ENCODE results near the gene PTPRM.

PTPRM gene

DNA sequence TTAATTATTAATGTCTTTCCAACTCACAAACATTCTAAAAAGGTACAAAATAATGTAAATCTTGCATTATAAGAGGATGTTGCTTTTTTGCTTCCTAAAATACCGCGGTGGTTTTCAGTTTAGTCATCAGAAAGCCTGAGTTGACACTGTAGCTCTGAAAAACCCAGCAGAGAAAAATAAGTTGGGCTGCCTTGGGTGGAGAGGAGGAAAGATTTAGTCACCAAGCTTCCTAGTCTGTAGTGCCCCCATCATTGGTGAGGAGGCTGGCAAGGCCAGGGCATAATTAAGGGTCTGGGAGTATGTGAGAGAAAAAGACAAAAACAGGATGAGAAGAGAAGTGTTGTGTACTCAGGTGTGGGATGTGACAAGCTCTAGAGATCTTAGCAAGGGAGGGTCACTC, 5.7 kb downstream of the PTPRM start:
- H3F3A ChIP-seq (ENCODE audit: insufficient read depth), result no peaks in the 10 kb centered on the region
- H3K36me3 ChIP-seq (ENCODE audit: low read length), result no peaks in the 10 kb centered on the region
- H3K9me3 ChIP-seq (ENCODE audit: insufficient read depth, low read length), result no peaks in the 10 kb centered on the region
- no peak overlapping the region for H3K9ac ChIP-seq (ENCODE audit: low read length)
- TF ChIP-seq EZH2phosphoT487 (conservative IDR thresholded peaks at IDR 0.05; ENCODE audit: low read length), result no peak
- TF ChIP-seq, protein P1, sequence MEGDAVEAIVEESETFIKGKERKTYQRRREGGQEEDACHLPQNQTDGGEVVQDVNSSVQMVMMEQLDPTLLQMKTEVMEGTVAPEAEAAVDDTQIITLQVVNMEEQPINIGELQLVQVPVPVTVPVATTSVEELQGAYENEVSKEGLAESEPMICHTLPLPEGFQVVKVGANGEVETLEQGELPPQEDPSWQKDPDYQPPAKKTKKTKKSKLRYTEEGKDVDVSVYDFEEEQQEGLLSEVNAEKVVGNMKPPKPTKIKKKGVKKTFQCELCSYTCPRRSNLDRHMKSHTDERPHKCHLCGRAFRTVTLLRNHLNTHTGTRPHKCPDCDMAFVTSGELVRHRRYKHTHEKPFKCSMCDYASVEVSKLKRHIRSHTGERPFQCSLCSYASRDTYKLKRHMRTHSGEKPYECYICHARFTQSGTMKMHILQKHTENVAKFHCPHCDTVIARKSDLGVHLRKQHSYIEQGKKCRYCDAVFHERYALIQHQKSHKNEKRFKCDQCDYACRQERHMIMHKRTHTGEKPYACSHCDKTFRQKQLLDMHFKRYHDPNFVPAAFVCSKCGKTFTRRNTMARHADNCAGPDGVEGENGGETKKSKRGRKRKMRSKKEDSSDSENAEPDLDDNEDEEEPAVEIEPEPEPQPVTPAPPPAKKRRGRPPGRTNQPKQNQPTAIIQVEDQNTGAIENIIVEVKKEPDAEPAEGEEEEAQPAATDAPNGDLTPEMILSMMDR (IDR thresholded peaks at IDR 0.05; ENCODE audit: insufficient read depth, low read length, poor library complexity, severe bottlenecking), result no peak
- no peaks in the 10 kb centered on the region for H3K79me2 ChIP-seq (ENCODE audit: insufficient read depth, low read length)
- no peaks in the 10 kb centered on the region for H3K27me3 ChIP-seq (ENCODE audit: low read length)
- no peak overlapping the region for H3K27ac ChIP-seq (ENCODE audit: low read depth, low read length)
- H2AFZ ChIP-seq (ENCODE audit: low read depth, low read length, severe bottlenecking), result no peak overlapping the region
- no peak overlapping the region for H3K4me3 ChIP-seq (ENCODE audit: insufficient read depth, low read length, poor library complexity, severe bottlenecking)
- no peaks in the 10 kb centered on the region for H3K9me2 ChIP-seq (replicated peaks; ENCODE audit: insufficient read depth, low read length)
- H4K20me1 ChIP-seq (ENCODE audit: low read depth, low read length), result no peaks in the 10 kb centered on the region
- no peak overlapping the region for H3K4me2 ChIP-seq (ENCODE audit: low read depth, low read length, poor library complexity, severe bottlenecking)

DNA sequence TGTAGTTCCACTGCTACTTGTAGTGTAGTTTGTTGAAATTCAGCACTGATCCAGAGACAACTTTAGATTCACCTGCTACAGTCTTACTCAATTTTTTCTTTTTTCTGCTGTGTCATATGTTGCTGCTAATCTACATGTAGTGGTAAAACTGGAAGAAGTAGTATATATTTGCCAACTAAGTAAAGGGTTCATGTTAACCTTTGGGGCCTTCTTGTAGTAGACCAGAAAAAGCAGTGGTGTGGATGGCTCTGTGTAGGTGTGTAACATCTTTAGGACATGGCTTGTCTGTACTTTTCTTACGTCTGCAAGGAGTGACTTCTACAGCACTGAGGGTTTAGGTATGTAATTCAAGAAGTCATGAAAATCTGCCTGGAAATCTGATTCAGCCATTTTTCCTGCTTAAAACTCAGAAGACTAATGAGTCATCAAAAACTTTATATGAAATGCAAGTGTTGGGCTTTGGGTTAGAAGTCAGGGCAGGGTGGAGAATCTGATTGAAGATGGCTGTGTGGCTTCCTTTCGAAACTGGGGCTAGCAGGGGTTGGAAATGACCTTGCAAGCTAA, 8.4 kb downstream of the PTPRM start:
- H3K9me2 ChIP-seq (replicated peaks; ENCODE audit: insufficient read depth, low read length), result no peaks in the 10 kb centered on the region
- no peak overlapping the region for H2AFZ ChIP-seq (ENCODE audit: low read depth, low read length, severe bottlenecking)
- H3K36me3 ChIP-seq (ENCODE audit: low read length), result no peaks in the 10 kb centered on the region
- no peaks in the 10 kb centered on the region for H4K20me1 ChIP-seq (ENCODE audit: low read depth, low read length)
- H3K27me3 ChIP-seq (ENCODE audit: low read length), result no peaks in the 10 kb centered on the region
- H3K27ac ChIP-seq (ENCODE audit: low read depth, low read length), result no peak overlapping the region
- no peak overlapping the region for H3K4me3 ChIP-seq (ENCODE audit: insufficient read depth, low read length, poor library complexity, severe bottlenecking)
- no peak overlapping the region for H3K9ac ChIP-seq (ENCODE audit: low read length)
- no peaks in the 10 kb centered on the region for H3K79me2 ChIP-seq (ENCODE audit: insufficient read depth, low read length)
- no peaks in the 10 kb centered on the region for H3F3A ChIP-seq (ENCODE audit: insufficient read depth)
- H3K4me2 ChIP-seq (ENCODE audit: low read depth, low read length, poor library complexity, severe bottlenecking), result no peak overlapping the region
- no peak for TF ChIP-seq EZH2phosphoT487 (conservative IDR thresholded peaks at IDR 0.05; ENCODE audit: low read length)
- TF ChIP-seq, protein P1 (IDR thresholded peaks at IDR 0.05; ENCODE audit: insufficient read depth, low read length, poor library complexity, severe bottlenecking), result no peak
- H3K9me3 ChIP-seq (ENCODE audit: insufficient read depth, low read length), result no peaks in the 10 kb centered on the region

DNA sequence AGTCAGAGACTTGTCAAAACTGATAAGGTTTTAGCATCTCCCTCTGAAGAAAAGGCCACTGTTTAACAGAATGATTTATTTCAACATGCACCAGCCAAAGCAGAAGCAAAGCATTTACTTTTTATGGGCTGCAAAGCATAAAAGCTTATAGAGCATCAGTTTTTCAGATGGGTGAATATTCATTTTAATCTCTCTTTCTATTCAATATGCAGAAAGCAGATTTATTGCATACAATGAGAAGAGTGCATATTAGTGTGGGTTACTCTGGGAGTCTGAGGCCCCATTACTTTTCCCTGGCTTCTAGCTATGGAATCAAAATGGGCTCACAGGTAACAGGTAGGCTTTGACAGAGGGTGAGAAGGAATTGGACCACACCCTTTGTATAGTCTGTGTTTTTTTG, 9.0 kb downstream of the PTPRM start:
- H3F3A ChIP-seq (ENCODE audit: insufficient read depth), result no peaks in the 10 kb centered on the region
- H3K9ac ChIP-seq (ENCODE audit: low read length), result no peak overlapping the region
- H2AFZ ChIP-seq (ENCODE audit: low read depth, low read length, severe bottlenecking), result no peak overlapping the region
- no peak overlapping the region for H3K4me2 ChIP-seq (ENCODE audit: low read depth, low read length, poor library complexity, severe bottlenecking)
- no peaks in the 10 kb centered on the region for H3K27me3 ChIP-seq (ENCODE audit: low read length)
- H4K20me1 ChIP-seq (ENCODE audit: low read depth, low read length), result no peaks in the 10 kb centered on the region
- no peaks in the 10 kb centered on the region for H3K9me2 ChIP-seq (replicated peaks; ENCODE audit: insufficient read depth, low read length)
- H3K4me3 ChIP-seq (ENCODE audit: insufficient read depth, low read length, poor library complexity, severe bottlenecking), result no peak overlapping the region
- TF ChIP-seq EZH2phosphoT487 (conservative IDR thresholded peaks at IDR 0.05; ENCODE audit: low read length), result no peak
- no peaks in the 10 kb centered on the region for H3K9me3 ChIP-seq (ENCODE audit: insufficient read depth, low read length)
- H3K27ac ChIP-seq (ENCODE audit: low read depth, low read length), result no peak overlapping the region
- no peaks in the 10 kb centered on the region for H3K79me2 ChIP-seq (ENCODE audit: insufficient read depth, low read length)
- no peaks in the 10 kb centered on the region for H3K36me3 ChIP-seq (ENCODE audit: low read length)

DNA sequence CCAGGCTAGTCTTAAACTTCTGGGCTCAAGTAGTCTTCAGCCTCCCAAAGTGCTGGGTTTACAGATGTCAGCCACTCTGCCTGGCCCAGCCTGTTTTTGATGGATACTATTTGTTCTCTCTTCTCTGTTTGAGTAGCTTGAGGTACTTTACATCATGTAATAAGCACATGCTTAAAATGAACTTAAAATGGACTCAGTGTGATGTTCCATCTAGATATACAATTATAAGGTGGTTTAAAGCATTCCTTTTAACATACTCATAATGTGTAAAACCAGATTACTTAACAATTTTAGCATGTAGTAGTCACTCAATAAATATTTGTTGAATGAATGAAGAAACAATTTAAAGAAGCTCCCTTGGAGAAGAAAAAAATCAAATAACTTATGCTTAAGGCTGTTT, 9.6 kb downstream of the PTPRM start:
- H3K9ac ChIP-seq (ENCODE audit: low read length), result no peak overlapping the region
- H4K20me1 ChIP-seq (ENCODE audit: low read depth, low read length), result no peaks in the 10 kb centered on the region
- H2AFZ ChIP-seq (ENCODE audit: low read depth, low read length, severe bottlenecking), result no peak overlapping the region
- no peaks in the 10 kb centered on the region for H3K9me2 ChIP-seq (replicated peaks; ENCODE audit: insufficient read depth, low read length)
- no peaks in the 10 kb centered on the region for H3K79me2 ChIP-seq (ENCODE audit: insufficient read depth, low read length)
- H3K27ac ChIP-seq (ENCODE audit: low read depth, low read length), result no peak overlapping the region
- H3K27me3 ChIP-seq (ENCODE audit: low read length), result no peaks in the 10 kb centered on the region
- no peak overlapping the region for H3K4me2 ChIP-seq (ENCODE audit: low read depth, low read length, poor library complexity, severe bottlenecking)
- no peak overlapping the region for H3K4me3 ChIP-seq (ENCODE audit: insufficient read depth, low read length, poor library complexity, severe bottlenecking)
- no peaks in the 10 kb centered on the region for H3K36me3 ChIP-seq (ENCODE audit: low read length)
- TF ChIP-seq EZH2phosphoT487 (conservative IDR thresholded peaks at IDR 0.05; ENCODE audit: low read length), result no peak
- TF ChIP-seq, protein P1 (IDR thresholded peaks at IDR 0.05; ENCODE audit: insufficient read depth, low read length, poor library complexity, severe bottlenecking), result no peak
- no peaks in the 10 kb centered on the region for H3F3A ChIP-seq (ENCODE audit: insufficient read depth)
- no peaks in the 10 kb centered on the region for H3K9me3 ChIP-seq (ENCODE audit: insufficient read depth, low read length)

Data from SU-DHL-6 (cell line).